PFSK-1 (cell line): Measurements from ENCODE around the gene MFN2.

Experiments used
- POLR2AphosphoS5 ChIP-seq: IDR thresholded peaks from 2 replicates; pipeline ENCODE4 v1.6.1; 2012; ENCODE audit warnings: low read depth, mild to moderate bottlenecking, control low read depth, low read length, moderate library complexity
- REST ChIP-seq, 2 experiments: IDR thresholded peaks; 2 replicates each; pipeline versions ENCODE4 v1.6.1 to v1.8.0; 2011 to 2012; ENCODE audit warnings: low read depth in 2 of 2, low read length in 2 of 2, control low read depth in 1 of 2, inconsistent platforms in 1 of 2, mild to moderate bottlenecking in 1 of 2, moderate library complexity in 1 of 2; ENCODE audit not compliant: insufficient read depth in 1 of 2
- SIN3A ChIP-seq: IDR thresholded peaks from 2 replicates; pipeline ENCODE4 v1.6.1; 2012; ENCODE audit warnings: mild to moderate bottlenecking, low read length, moderate library complexity, borderline replicate concordance; ENCODE audit not compliant: insufficient read depth
- TAF1 ChIP-seq: IDR thresholded peaks from 2 replicates; pipeline ENCODE4 v1.6.1; 2012; ENCODE audit warnings: low read length, control low read depth, borderline replicate concordance; ENCODE audit not compliant: insufficient read depth

- TF ChIP-seq TAF1 (no peak), POLR2AphosphoS5 (no peak), REST (IDR thresholded peaks at IDR 0.05; ENCODE audit: insufficient read depth in 1 of 2, low read depth in 2 of 2, low read length in 2 of 2) (no peak), SIN3A (no peak)
Measured at GRCh38 chr1:12028957-12029511, 48.8 kb downstream of the MFN2 start.
